ENCODE measurements around the gene TSPY2. TPM values are rescaled to one million over a fixed set of nuclear protein-coding genes. Genes with fewer than 3 reads are reported as not detected.
"Not testable (repeated sequence)": the region's sequence is repeated elsewhere in the genome, so short reads cannot be mapped to it uniquely, and the experiment has no call there.

TSPY2 gene, protein sequence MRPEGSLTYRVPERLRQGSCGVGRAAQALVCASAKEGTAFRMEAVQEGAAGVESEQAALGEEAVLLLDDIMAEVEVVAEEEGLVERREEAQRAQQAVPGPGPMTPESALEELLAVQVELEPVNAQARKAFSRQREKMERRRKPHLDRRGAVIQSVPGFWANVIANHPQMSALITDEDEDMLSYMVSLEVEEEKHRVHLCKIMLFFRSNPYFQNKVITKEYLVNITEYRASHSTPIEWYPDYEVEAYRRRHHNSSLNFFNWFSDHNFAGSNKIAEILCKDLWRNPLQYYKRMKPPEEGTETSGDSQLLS
- total RNA-seq = not detected
- polyA plus RNA-seq = not detected
- long read RNA-seq, donor 1 = 0 reads
- long read RNA-seq, donor 2 = 0 reads

DNA sequence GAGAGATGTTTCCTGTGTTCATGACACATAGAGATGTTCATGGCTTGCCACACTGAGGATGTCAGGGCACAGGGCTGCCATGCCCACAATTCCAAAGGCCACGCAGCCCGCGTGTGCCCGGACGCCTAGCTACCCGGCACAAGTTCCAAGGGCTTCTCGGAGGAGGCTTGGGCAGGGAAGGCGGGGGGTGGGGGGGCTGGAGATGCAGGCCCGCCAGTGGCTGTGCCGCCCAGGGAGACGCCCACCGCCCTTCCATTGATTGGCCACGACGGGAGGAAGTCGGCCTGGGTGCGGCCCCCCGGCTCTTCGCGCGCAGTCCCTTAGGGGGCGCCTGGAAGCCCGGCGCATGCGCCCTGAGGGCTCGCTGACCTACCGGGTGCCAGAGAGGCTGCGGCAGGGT, at the start of gene TSPY2:
Gene TSPY2, plus strand, starts transcription at position 301 of the 400 bp plus-strand sequence. Its CDS starts 46 bp downstream, at position 347.
- H3K27me3 ChIP-seq (ENCODE audit: insufficient read depth in 3 of 3, low read length in 2 of 3); ATAC-seq; H3K36me3 ChIP-seq (ENCODE audit: insufficient read depth in 1 of 2, low read depth in 1 of 2); intact Hi-C loops (cut with DNase I); H3K4me3 ChIP-seq; H3K9me3 ChIP-seq; H3K27ac ChIP-seq; H3K4me1 ChIP-seq; DNase-seq: not testable (repeated sequence)
- 91% methylated on average over 11 of the region's 27 CpGs; no CpG with 5 or more reads in 2 of the 3 donors for WGBS, 3 donors

DNA sequence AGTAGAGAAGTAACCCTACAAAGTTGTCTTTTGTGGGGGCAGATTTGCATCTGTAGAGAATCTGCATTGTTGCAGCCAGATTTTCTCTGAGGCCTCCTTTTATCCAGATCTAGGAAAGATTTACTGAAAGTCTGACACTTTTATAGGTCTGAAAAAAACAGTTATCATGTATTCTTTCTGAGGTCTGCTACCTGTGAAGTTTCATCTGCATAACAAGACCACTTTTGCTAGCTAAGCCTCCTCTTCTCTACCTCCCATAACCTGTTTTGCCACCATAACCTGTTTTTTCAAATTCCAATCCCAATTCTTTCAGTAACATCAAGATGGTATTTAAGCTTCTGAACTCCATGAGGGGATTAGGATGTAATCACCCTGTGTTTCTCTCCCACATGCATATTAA, 36.5 kb upstream of the TSPY2 start:
- H3K9me3 ChIP-seq; H3K27ac ChIP-seq; H3K36me3 ChIP-seq (ENCODE audit: insufficient read depth in 1 of 2, low read depth in 1 of 2); ATAC-seq; H3K4me3 ChIP-seq; DNase-seq; H3K4me1 ChIP-seq; intact Hi-C loops (cut with DNase I); H3K27me3 ChIP-seq (ENCODE audit: insufficient read depth in 3 of 3, low read length in 2 of 3): not testable (repeated sequence)

DNA sequence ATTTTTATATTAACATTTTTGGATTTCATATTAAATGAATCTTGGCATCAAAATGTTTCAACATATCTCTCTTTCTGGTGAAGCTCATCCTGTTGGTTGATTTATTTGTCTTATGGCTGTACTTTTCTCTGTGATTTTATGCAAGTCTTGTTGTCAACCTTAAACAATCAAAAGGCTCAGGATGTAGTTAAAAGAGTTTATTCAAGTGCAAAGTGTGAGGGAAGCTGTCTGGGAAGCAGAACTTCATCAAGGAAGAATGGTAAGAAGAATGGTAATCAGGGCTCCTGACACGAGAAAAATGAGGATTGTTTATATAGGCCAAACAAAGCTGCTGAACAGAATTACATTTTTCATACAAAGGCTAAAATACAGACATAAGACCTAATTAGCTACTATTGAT, 29.0 kb upstream of the TSPY2 start:
- ATAC-seq; intact Hi-C loops (cut with DNase I); H3K27me3 ChIP-seq (ENCODE audit: insufficient read depth in 3 of 3, low read length in 2 of 3); H3K36me3 ChIP-seq (ENCODE audit: insufficient read depth in 1 of 2, low read depth in 1 of 2); H3K27ac ChIP-seq; H3K4me3 ChIP-seq; H3K4me1 ChIP-seq; DNase-seq; H3K9me3 ChIP-seq: not testable (repeated sequence)
- 9 to 15% methylated on average over 1 of the region's 1 CpG; no CpG with 5 or more reads in 1 of the 3 donors for WGBS, 3 donors

DNA sequence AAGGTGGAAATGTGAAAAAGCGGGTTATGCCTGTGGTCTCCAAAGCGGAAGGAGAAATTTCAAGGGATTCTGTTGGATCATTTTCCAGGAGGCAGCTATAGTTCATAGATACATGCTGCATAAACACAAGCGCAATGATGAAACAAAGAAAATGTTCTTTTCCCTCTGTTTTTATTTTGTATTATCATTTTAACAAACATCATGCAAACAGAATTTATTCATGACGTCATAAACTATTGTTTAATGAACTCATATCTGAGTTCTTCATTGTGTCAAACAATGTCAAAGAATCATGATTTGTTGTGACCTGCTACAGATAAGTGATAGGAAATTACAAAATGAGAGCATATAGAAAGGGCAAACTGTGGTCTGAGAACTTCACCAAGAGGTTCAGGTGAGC, 23.8 kb downstream of the TSPY2 start:
- DNase-seq; H3K36me3 ChIP-seq (ENCODE audit: insufficient read depth in 1 of 2, low read depth in 1 of 2); H3K9me3 ChIP-seq; H3K4me3 ChIP-seq; H3K4me1 ChIP-seq; ATAC-seq; H3K27me3 ChIP-seq (ENCODE audit: insufficient read depth in 3 of 3, low read length in 2 of 3); H3K27ac ChIP-seq; intact Hi-C loops (cut with DNase I): not testable (repeated sequence)
- WGBS, 3 donors = 58 to 61% methylated on average over 2 of the region's 4 CpGs; no CpG with 5 or more reads in 1 of the 3 donors

All from psoas muscle (tissue), 8 donors.